ENCODE measurements around the gene EEFSEC. TPM values are rescaled to one million over a fixed set of nuclear protein-coding genes. Genes with fewer than 3 reads are reported as not detected.

The EEFSEC gene
- total and polyA plus RNA-seq, 2 of the 8 experiments (the other 6 are each of a cell fraction or from before 2014, with no cell fraction given): 13.1 to 19.8 TPM

DNA sequence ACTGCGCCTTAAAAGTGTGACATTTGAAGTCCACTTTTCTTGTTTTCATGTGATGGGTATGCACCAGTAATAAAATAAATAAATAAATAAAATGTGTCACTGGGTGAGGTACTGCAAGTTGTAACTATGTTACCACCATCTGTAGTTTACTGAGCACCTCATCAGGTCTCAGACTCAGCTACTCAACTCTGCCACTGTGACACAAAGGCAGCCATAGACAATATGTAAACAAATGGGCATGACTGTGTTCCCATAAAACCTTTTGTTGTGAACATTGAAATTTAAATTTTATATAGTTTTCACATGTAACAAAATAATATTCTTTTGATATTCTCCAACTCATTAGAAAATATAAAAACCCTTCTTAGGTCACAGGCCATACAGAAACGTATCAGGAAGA lies 193.3 kb downstream of the EEFSEC start:
- H3K27me3 ChIP-seq (replicated peaks in 1 of 4; ENCODE audit: control insufficient read depth in 3 of 4, extremely low read depth in 1 of 4, insufficient read depth in 3 of 4, low read length in 3 of 4): no peaks in the 10 kb centered on the region
- DNase-seq (ENCODE audit: low read depth in 1 of 2, low spot score in 2 of 2) (no peak), FAIRE-seq (no peak)
- no peaks in the 10 kb centered on the region for H3K36me3 ChIP-seq (ENCODE audit: control insufficient read depth in 2 of 4, insufficient read depth in 4 of 4, low read length in 3 of 4)
- no peak overlapping the region for H3K23ac ChIP-seq (ENCODE audit: insufficient read length)
- CTCF ChIA-PET (ENCODE audit: partially characterized antibody): interaction anchor here (0.8 to 4.6 kb wide), 5 partner anchors 9 to 93 kb away, joined by 3 to 31 read pairs (median 11); no protein-coding TSS in a partner anchor
- no peak overlapping the region for H2BK15ac ChIP-seq (ENCODE audit: low read length)
- H4K91ac ChIP-seq (replicated peaks; ENCODE audit: insufficient read length, low read length): no peak overlapping the region
- POLR2A ChIA-PET (ENCODE audit: partially characterized antibody): no interaction called here
- H3K27ac ChIP-seq (ENCODE audit: low read depth, low read length): no peak overlapping the region
- H3K79me2 ChIP-seq (ENCODE audit: control insufficient read depth in 1 of 2, insufficient read depth in 2 of 2, low read length in 2 of 2): no peaks in the 10 kb centered on the region
- no peak overlapping the region for H4K8ac ChIP-seq (ENCODE audit: extremely low read depth, insufficient read depth, low read length)
- 85% methylated on average over 2 of the region's 2 CpGs; no CpG with 5 or more reads in 1 of the 2 experiments for WGBS, 2 experiments (ENCODE audit: extremely low coverage in 1 of 2, insufficient coverage in 1 of 2, insufficient read length in 1 of 2, insufficient replicate concordance in 2 of 2, low coverage in 1 of 2, low lambda C conversion rate in 2 of 2, missing lambda C conversion rate in 1 of 2)
- no peak overlapping the region for H3K14ac ChIP-seq (ENCODE audit: insufficient read length)
- no peak overlapping the region for H2BK12ac ChIP-seq (ENCODE audit: low read depth, low read length)
- no peak overlapping the region for H2BK20ac ChIP-seq (ENCODE audit: low read length)
- H3K56ac ChIP-seq (replicated peaks; ENCODE audit: insufficient read length, low read depth, low read length): no peak overlapping the region
- no peak overlapping the region for H2BK120ac ChIP-seq (replicated peaks; ENCODE audit: low read depth, low read length)
- no peaks in the 10 kb centered on the region; the same call in 1 of the 2 replicates for H3K23me2 ChIP-seq (ENCODE audit: low read depth, low read length)
- H4K20me1 ChIP-seq (replicated peaks in 1 of 2; ENCODE audit: control insufficient read depth in 1 of 2, insufficient read depth in 2 of 2, low read length in 2 of 2): no peaks in the 10 kb centered on the region
- peaks cover 5 to 10% (median 9%) of the 10 kb centered on the region in 4 experiments for H3K4me1 ChIP-seq (replicated peaks in 1 of 4; ENCODE audit: control insufficient read depth in 3 of 4, insufficient read depth in 4 of 4, low read length in 3 of 4)
- no peaks in the 10 kb centered on the region for H3K9me3 ChIP-seq (ENCODE audit: insufficient read depth in 2 of 2, low read depth in 1 of 2, low read length in 1 of 2)
- no peaks in the 10 kb centered on the region for H3K79me1 ChIP-seq (ENCODE audit: low read depth, low read length)
- H3K18ac ChIP-seq (ENCODE audit: extremely low read depth, low read length): no peak overlapping the region
- H4K5ac ChIP-seq (ENCODE audit: insufficient read length, low read depth, low read length): no peak overlapping the region
- no peak overlapping the region for H3K4me3 ChIP-seq (ENCODE audit: extremely low read depth in 1 of 4, insufficient read depth in 2 of 4, low read depth in 3 of 4, low read length in 4 of 4)
- no peak overlapping the region for H3K4me2 ChIP-seq (ENCODE audit: insufficient read depth in 1 of 2, low read depth in 2 of 2, low read length in 2 of 2)
- no peak overlapping the region for H2BK5ac ChIP-seq (ENCODE audit: low read depth, low read length)
- no peak overlapping the region for H3K4ac ChIP-seq (replicated peaks; ENCODE audit: insufficient read length, low read depth, low read length)
- H2AK5ac ChIP-seq (ENCODE audit: low read depth, low read length): no peak overlapping the region
- H3K9ac ChIP-seq (replicated peaks in 1 of 4; ENCODE audit: extremely low read depth in 1 of 4, low read depth in 3 of 4, low read length in 3 of 4): no peak overlapping the region
- no peak overlapping the region for H2AFZ ChIP-seq (ENCODE audit: low read length)
- no peak for TF ChIP-seq SAP30 (IDR thresholded peaks at IDR 0.05; ENCODE audit: insufficient read depth, insufficient replicate concordance, low read length)
- TF ChIP-seq KDM1A (IDR thresholded peaks at IDR 0.05; ENCODE audit: borderline replicate concordance, low read length): no peak
- TF ChIP-seq CHD1 (IDR thresholded peaks at IDR 0.05; ENCODE audit: low read depth, low read length): no peak
- TF ChIP-seq POU5F1 (IDR thresholded peaks at IDR 0.05; ENCODE audit: low read depth, low read length): no peak
- TF ChIP-seq, protein P1, sequence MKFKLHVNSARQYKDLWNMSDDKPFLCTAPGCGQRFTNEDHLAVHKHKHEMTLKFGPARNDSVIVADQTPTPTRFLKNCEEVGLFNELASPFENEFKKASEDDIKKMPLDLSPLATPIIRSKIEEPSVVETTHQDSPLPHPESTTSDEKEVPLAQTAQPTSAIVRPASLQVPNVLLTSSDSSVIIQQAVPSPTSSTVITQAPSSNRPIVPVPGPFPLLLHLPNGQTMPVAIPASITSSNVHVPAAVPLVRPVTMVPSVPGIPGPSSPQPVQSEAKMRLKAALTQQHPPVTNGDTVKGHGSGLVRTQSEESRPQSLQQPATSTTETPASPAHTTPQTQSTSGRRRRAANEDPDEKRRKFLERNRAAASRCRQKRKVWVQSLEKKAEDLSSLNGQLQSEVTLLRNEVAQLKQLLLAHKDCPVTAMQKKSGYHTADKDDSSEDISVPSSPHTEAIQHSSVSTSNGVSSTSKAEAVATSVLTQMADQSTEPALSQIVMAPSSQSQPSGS (IDR thresholded peaks at IDR 0.05; ENCODE audit: low read length): no peak
- no peak for TF ChIP-seq HDAC6 (IDR thresholded peaks at IDR 0.05; ENCODE audit: low read depth, low read length)
- TF ChIP-seq RNF2 (IDR thresholded peaks at IDR 0.05; ENCODE audit: borderline replicate concordance, low read depth, low read length, missing control alignments, poor library complexity, severe bottlenecking): no peak
- no peak for TF ChIP-seq EP300 (IDR thresholded peaks at IDR 0.05; ENCODE audit: borderline replicate concordance in 1 of 2, low read depth in 2 of 2, low read length in 2 of 2)
- TF ChIP-seq YY1 (IDR thresholded peaks at IDR 0.05; ENCODE audit: low read depth, low read length): no peak
- TF ChIP-seq GTF2F1 (IDR thresholded peaks at IDR 0.05; ENCODE audit: borderline replicate concordance, low read depth, low read length): no peak
- no peak for TF ChIP-seq GABPA (IDR thresholded peaks at IDR 0.05; ENCODE audit: borderline replicate concordance, insufficient read depth, low read length)
- TF ChIP-seq ZNF274 (IDR thresholded peaks at IDR 0.05; ENCODE audit: borderline replicate concordance, extremely low read depth, low read length): no peak
